ENCODE results near the gene BORCS6.
A peak's percentile ranks its signal among the peaks of the same experiment; 100 is the strongest.

BORCS6 gene

DNA sequence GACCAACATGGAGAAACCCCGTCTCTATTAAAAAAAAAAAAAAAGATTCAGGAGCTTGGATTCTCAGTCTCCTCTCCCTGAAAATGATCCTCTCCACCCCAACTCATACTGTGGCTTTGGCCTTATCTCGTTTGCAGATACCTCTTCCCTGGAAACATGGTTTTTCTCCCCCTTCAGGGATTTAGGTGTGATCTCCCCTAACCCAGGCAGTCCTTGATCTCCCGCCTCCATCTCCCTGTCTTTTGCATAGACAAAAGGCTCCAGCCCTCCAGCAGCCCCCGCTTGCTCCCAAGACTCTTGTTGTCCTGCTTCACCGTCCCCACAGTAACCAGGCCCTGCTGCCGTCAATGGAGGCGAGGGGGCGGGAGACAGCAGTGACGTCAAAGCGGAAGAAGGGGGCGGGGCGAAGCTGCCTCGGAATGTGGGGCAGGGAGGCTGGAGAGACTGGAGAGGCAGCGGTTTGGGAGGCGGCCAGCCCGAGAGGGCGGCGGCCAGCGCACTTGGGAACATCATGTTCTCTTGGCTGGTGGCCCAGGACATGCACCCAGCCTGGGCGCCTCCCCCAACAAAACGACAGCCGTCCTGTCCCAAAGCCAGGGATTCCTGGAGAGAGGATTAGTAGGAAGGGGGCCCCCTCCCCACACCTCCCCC lies 35.9 kb downstream of the BORCS6 start:
- peak; percentile 99 for DNase-seq

DNA sequence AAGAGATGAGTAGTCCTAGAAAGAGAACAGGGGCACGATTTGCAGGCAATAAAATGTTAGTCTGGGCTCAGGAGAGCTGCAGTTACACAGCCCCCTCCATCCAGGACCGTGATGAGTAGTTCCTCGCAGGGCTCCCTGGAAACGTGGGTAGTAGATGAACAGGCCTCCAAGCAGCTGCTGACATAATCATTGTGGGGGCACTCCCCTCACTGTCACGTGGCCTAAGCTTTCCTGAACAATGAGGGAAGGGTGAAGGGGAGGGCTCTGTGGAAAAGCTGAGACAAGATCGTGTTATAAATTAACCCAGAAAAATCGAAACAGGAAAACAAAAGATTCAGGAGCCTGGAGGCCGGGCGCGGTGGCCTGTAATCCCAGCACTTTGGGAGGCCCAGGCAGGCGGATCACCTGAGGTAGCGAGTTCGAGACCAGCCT lies 36.4 kb downstream of the BORCS6 start:
- DNase-seq: peak; percentile 98

DNA sequence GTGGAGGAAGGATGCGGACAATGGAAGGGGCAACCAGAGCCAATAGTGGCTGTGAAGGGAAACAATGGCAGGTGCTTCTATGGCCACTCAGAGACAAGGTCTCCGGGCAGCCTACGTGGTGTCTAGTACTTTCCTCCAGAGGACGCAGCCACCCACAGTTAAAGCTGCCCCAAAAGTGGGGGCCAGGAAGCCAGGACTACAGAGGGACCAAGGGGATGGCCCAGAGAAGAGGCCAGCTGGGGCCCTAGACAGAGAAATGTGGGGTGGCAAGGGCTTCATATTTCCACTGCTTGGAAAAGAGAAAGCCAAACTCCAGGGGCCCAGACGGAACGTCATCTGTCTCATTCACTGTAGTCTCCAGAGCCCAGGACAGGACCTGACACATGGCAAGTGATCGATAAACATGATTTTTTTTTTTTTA lies 36.9 kb downstream of the BORCS6 start:
- no peak for DNase-seq

DNA sequence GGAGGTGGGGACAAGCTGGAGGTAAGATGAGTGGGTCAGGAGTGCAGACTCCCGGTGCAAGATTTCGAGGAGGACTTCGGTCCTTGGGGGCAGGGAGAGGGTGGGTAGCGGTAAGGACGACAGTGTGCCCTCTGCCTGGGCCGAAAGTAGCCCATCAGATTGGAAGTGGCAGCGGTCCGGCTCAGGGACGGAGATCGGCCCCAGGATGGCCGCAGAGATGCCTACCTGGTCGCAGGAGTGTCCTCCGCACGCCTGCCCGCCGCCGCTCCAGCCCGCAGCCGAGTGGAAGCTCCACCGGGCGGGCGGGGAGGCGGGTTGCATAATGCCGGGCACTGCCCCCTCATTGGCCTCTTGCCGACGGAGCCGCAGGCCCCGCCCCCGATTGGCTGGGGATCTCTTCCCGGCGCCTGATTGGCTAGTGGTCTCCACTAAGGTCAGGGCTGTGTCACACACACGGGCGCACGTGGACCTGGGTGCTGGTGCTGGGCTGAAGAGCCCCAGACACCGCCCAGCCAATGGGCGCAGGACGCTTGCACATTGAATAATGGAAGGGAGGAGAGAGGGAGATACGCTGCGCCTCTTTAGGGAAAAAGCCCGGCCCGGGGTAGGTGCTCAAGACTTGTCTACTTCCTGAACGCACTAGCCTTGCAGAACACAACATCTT lies 37.7 kb downstream of the BORCS6 start, which contains the start of gene PER1:
Gene PER1 (minus strand): TSS at position 293 of the 664 bp plus-strand sequence. CDS start 1,698 bp downstream, outside the sequence.
- peak; percentile 92 for DNase-seq

DNA sequence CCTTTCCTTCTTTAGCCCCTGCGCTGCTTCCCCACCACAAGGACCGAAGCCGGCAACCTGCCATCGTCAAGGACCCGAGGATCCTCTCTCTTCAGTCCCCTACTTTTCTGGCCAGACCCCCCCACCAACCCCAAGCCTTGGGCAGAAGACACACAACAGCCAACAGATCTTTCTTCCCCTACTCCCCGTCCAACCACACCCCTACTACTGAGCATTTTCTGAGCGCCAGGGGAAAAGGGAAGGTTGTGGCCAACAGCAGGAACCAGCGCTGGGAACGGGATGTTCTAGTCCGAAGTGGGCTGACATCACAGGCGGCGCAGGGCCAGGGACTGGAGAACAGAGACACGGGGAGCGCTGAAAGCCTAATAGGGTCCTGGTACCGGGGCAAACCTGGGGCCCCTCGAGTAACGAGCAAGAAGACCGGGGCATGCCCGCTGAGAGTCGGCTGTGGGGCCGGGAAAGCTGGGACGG lies 38.3 kb downstream of the BORCS6 start:
- DNase-seq: peak; percentile 57

DNA sequence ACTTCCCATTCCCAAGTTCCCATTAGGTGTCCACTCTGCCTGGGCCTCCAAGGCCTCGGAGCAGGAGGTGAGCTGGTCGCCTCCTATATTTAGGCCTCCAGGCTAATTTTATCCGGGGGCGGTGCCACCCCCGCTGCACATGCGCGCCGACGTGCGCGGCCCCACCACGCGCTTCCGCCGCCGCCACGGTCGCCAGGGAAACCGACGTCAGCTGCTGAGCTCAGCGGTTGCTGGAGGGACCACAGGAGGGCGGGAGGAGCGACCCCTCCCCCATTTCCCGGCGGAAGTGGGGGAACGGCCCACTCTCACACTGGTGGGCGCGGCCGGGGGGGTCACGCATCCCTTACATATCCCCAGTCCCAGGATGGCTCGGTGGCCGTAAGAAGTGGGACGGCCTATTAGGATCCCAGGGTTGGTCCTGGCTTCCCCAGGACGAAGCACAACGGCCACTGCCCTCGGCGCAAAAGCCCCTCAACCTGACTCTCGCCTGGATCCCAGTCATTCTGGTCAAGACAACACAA lies 38.8 kb downstream of the BORCS6 start:
- DNase-seq: peak; percentile 90

DNA sequence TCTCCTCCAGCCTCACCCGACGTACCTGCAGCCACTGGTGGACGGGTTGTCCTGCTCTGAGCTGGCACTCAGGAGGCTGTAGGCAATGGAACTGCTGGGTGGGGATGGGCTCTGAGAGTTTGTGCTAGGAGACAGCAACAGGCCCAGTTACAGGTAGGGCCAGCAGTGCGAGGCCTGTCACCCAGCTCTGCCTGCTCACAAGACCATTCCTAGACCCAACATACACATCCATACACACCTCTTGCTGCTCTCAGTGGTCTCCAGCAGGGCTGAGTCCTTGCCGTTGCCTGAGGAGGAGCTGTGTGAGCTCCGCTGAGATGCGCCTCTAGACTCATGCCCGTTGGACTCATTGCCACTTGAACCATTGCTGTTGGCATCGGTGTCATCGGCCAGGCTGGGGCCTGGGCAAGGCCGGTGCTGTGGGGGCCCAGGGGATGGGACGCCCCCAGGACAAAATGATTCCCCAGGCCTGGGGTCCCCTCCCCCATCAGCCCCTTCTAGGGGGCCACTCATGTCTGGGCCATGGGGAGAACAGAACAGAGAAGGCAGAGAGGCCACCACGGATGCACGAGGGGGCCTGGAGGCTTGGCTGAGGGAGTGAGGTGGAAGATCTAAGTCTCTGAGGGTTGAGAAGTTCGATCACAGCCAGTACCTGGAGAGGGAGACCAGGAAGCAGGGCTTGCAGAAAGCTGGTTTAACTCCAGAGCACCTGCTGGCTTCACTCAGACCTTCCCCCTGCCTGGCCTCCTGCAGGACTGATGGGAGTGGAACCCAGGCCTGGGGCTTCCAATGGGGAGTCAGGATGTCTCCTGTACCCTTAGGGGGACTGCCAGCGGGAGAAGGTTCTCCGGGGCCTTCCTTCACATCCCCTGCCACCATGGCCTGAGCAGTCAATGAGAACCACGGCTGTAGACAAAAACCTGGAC lies 39.5 kb downstream of the BORCS6 start:
- DNase-seq: no peak

DNA sequence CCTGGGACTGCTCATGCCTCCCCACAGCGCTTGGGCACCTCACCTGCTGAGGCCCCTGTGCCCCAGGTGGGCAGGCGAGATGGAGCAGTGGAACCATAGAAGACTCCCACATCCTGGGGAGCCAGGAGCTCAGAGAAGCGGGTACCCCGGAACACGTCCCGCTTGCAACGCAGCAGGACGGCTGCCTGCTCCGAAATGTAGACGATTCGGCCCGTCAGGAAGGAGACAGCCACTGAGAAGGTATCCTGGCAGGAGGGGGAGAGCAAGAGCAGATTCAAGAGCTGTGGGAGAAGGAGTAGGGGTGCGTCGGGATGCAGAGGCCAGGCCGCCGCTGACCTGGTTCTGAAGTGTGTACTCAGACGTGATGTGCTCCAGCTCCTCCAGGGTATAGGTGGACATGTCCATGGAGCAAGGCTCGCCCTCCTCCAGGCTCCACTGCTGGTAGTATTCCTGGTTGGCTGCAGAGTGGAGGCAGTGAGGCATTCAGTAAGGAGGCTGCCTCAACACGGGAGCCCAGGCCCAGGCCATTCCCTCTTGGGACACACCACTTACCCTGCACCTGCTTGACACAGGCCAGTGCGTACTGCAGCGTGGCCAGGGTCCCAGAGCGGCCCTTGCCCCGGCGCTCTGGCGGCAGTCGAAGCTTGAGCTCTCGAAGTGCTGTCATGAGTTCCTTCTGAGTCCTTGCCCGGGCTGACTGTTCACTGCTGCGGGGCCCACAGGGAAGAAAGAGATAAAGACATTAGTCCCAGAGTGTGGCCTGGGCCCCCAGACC lies 40.4 kb downstream of the BORCS6 start:
- DNase-seq: no peak

DNA sequence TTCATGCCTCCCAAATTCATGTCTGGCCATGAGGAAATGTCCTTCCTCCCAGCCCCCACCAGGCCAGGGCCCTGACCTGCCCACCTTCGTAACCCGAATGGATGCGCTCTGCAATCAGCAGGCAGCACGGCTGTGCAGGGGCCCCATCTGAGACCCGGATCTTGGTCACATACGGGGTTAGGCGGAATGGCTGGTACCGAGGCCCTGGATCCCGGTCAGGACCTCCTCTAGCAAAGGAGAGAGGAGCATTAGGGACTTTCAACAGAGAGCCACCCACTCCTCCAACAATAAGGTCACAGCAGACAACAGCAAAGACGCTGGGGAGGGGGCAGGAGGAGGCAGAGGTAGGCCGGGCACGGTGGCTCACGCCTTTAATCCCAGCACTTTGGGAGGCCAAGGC lies 41.4 kb downstream of the BORCS6 start:
- DNase-seq: no peak

DNA sequence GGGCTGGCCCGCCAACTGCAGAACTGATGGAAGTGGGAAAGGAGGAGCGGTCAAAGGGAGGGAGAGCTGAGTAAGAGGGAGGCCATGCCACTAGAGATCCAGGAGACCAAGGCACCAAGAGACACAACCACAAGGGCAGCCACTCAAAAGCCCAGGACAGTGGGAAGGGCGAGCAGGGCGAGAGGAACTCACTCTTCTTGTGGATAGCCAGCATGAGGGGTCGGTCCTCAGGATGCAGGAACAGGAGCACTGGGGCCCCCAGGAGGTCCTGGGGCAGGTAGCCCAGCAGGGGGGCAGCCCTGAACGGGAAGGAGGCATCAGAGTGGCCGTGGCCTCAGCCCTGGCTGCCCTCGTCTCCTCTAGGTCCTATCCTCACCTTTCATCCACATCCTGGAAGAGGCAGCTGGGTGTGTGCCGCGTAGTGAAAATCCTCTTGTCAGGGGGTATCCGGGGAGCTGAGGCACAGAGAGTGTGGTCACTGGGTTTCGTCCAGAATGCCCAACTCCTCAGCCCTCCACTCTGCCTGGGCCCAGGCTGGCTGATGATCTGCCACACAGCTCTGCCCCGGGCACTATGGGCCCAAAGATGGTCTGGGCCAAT lies 42.1 kb downstream of the BORCS6 start:
- no peak for DNase-seq

DNA sequence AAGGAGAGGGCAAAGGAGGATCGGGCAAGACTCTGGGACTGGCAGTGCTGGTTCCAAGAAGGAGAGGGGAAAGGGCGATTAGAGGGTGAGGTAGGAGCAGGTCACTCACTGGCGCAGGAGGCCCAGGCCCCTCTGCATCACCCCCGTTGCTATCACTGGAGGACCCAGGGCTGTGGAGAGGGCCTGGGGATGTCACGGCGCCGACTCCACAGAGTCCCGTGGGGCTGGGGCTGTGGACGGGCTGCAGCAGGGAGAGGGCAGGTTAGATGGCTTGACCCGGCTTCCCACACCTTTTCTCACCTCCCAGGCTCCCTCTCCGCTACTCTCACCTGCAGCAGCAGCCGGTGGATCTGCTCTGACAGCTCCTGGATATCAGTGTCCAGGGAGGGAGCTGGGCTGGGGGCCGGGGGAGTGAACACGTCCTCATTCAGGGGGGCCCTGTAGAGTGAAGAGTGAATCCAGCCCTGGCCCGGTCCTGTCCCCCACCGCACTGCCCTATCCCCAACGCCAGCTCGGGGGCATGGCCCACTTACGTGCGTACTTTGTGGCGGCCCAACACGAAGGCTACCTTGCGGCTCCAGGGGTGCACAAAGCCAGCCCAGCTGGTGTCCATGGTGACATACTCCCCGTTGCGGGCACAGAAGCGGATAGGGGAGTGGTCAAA lies 42.7 kb downstream of the BORCS6 start:
- DNase-seq: no peak

DNA sequence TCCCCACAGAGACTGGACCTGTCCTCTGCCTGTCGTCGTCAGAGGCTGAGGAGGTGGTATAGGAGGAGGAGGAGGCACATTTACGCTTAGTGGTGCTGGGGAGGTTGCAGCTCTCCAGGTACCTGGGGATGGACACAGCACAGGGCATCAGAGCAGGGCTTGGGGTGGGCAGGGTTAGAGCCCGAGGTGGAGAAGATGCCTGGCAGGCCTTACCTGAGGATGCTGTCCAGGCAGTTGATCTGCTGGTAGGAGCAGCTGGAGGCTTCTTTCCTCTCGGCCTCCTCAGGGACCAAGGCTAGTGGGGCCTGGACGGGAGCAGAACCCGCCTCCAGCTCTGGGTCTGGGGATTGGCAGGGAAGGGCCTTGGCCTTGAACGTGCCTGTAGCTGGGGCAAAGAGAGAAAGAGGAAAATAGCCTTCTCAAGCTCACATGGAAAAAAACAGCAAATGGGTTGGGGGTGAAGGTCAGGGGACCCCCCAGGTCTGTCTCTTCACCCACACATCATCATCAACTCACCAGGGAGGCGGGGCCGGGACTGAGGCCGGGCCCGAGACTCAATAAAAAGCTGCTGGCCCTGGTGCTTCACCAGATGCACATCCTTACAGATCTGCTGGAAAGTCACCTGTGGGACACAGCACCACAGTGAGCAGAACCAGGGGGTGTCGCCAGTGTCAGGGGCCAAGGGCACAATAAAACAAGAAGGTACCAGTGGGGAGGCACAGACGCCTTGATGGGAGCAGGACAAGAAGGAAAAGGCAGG lies 43.4 kb downstream of the BORCS6 start:
- DNase-seq: no peak

DNA sequence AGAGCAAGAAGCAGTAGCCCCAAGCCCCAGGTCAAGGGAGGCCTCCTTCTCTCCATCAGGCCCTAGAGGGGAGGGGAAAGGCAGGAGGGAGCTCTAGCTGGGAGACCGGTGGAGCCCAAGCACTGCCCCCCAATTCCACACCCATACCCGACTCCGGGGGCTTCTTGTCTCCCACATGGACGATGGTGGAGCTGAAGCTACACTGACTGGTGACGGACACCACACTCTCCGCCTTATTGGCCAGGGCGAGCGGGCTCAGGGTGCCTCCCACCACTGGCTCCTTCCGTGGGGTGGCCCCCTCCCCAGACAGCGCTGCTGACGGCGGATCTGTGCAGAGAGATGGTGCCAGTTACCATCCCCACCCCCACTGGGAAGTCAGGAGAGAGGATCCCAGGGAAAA lies 44.2 kb downstream of the BORCS6 start:
- DNase-seq: no peak

DNA sequence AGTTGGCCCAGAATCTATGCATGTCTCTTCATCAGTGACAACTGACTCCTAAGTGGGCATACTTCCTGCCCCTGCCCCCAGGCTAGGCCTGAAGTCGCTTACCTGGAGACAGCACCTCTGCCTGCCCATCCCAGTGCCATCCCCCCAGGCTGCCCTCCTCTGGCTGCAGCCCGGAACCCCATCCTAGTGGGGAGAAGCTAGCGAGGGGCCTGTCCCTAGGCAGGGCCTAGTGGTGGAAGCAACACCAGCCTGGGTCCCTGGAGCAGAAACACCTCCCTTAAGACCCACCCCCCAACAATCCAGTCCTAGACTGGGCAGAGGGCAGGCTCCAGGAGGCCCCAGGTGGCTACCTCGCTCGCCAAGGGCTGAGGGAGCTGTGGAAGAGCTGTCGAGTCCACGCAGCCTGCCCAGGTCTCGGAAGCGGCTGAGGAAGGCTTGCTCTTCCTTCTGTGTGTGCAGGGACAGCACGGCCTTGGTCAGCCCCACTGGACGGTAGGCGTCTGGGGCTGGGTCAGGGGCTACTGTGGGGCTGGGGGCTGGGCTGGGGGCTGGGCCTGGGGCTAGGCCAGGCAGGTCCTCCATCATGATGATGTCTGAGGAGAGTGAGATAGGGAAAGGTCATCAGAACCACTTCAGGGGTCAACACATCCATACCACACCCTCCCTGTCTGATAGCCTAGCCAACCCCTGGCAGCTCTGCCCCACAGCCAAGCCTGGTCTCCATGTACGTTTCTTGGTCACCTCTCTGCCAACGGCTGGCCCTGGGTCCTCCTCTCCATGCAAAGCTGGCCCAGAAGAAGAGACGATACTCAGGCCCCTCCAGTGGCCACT lies 45.4 kb downstream of the BORCS6 start:
- DNase-seq: no peak

DNA sequence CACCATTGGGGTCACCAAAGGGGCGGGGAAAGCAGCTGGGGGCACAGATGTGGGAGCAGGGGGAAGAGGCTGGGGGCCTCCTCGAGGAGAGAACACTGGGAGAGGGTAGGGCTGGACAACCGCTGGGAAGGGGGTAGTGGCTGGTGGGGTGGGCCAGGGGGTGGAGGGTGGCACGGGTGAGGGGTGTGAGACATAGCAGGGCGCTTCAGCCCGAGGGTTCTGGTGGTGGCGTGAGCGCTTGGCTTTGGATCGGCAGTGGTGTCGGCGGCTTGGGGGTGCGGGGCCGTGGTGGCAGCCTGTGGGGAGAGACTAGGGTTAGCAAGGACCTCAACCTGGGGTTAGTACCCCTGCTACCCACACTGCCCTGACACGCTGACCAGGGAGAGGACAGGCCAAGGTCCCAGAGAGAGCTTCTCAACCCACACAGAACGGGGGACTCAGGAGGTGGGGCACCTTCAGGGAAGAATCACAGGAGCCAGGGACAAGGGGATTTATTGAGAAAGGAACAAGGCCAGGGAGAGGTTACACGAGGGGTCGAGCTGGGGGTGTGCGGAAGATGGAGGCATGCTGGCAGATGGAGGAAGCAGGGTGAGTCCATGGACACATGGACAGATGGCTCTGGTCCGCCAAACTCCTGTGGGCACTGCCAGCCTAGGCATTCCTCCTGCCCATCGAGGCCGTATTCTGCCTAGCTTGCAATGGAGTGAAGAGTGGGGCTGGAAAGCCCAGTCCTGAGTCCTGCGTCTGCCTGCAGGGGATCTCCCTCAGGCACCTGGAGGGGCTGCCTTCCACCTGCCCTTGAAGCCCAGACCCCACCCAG lies 46.2 kb downstream of the BORCS6 start:
- no peak for DNase-seq

DNA sequence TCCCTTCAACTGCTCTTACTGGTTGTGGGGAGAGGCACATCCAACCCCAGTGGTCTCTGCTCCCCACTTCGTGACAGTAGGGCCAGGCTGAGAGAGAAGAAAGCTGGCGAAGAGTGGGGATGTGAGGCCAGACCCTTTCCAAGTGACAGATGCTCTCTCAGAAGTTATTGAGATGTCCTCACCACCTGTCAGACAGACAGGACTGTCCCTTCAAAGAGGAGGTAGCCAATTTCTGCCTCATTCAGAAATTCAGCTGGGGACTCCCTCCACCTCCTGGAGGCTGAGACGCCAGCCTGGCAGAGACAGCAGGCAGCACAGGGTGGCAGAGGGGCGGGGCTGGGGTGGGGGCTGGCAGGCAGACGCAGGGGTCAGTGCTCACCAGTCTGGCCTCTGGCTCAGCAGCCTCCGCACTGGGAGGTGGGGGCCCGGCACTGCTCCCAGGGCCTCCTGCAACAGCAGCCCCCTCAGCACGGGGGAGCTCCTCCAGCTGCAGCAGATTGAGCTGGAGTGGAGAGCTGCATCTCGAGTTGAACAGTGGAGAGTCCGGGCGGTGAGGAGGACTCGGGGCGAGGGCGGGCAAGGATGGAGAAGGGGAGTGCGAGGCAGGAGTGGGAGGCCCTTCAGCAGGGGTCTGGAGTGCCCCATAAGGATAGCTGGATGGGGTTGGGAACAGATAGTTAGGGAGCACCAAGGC lies 46.9 kb downstream of the BORCS6 start:
- DNase-seq: no peak

DNA sequence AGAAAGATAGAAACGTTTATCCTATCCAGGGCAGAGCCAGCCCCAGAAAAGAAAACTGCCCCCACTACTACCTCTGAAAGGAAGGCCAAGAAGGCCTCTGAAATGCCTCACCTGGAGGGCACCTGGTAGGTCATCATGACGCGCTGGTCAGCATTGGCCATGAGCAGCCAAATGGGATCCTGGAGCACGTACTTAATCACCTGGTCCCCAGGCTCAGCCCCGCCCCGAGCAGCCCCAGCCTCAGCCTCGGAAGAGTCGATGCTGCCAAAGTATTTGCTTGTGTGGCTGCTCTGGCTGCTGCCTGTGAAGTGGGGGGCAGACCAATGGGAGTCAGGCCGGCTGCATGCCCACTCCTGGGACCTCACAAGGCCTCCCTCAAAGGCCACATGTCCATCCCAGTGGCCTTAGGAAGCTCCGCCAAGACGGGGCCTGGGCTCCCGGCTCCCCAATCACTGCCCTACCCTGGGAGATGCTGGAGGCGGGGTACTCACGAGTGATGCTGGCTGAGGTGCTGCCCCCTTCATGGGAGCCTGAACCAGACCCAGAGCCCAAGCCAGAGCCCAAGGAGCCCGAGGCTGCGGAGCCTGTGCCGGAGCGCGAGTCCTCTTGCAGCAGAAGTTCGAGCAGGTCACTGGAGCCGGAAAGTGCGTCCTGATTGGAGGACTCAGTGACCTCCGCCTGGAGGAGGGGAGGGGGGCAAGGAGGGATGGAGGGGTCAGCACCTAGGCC lies 47.7 kb downstream of the BORCS6 start:
- no peak for DNase-seq

Data from fibroblast of skin of right quadriceps (primary cell).